Parathyroid adenoma (tissue), 2 donors: Measurements from ENCODE around the gene SHF.

Experiments
- H2AFZ ChIP-seq: fragments of 300-600 bp; sonication (generic); one replicate; pipeline ENCODE4 v1.7.0; 2017; ENCODE audit warnings: antibody characterized with exemption, mild to moderate bottlenecking
- H3K27ac ChIP-seq: fragments of 300-600 bp; sonication (generic); one replicate; pipeline ENCODE4 v1.7.0; 2017
- H3K27me3 ChIP-seq: fragments of 300-600 bp; sonication (generic); one replicate; pipeline ENCODE4 v1.7.0; 2017; ENCODE audit warnings: low read length; ENCODE audit not compliant: control insufficient read depth, insufficient read depth
- H3K36me3 ChIP-seq: fragments of 300-600 bp; sonication (generic); one replicate; pipeline ENCODE4 v1.7.0; 2017; ENCODE audit warnings: low read length; ENCODE audit not compliant: control insufficient read depth, insufficient read depth
- H3K4me1 ChIP-seq: fragments of 300-600 bp; sonication (generic); one replicate; pipeline ENCODE4 v1.7.0; 2017; ENCODE audit warnings: control low read depth
- H3K4me2 ChIP-seq: fragments of 300-600 bp; sonication (generic); one replicate; pipeline ENCODE4 v1.7.0; 2017; ENCODE audit warnings: low read length
- H3K4me3 ChIP-seq: fragments of 300-600 bp; sonication (generic); one replicate; pipeline ENCODE4 v1.7.0; 2017; ENCODE audit warnings: low read depth, low read length
- H3K79me2 ChIP-seq: fragments of 300-600 bp; sonication (generic); one replicate; pipeline ENCODE4 v1.7.0; 2017; ENCODE audit warnings: control low read depth
- H3K9ac ChIP-seq: fragments of 300-600 bp; sonication (generic); one replicate; pipeline ENCODE4 v1.7.0; 2017; ENCODE audit warnings: mild to moderate bottlenecking
- H3K9me3 ChIP-seq: fragments of 300-600 bp; sonication (generic); one replicate; pipeline ENCODE4 v1.7.0; 2017; ENCODE audit warnings: low read length; ENCODE audit not compliant: control insufficient read depth
- CTCF ChIP-seq: fragments of 300-600 bp; sonication (generic); IDR thresholded peaks from one replicate; pipeline ENCODE4 v1.7.0; 2017; ENCODE audit warnings: antibody characterized with exemption, mild to moderate bottlenecking
- donor health status: primary hyperparathyroidism.

The SHF gene

GRCh38 chr15:45221967-45222366, 34.2 kb upstream of the SHF start:
- H2AFZ ChIP-seq = no peak overlapping the region
- no peak overlapping the region for H3K4me2 ChIP-seq
- H3K27ac ChIP-seq = no peak overlapping the region
- no peaks in the 10 kb centered on the region for H3K36me3 ChIP-seq
- H3K4me1 ChIP-seq = no peaks in the 10 kb centered on the region
- no peaks in the 10 kb centered on the region for H3K27me3 ChIP-seq
- H3K4me3 ChIP-seq = no peak overlapping the region
- no peak overlapping the region for H3K9ac ChIP-seq
- H3K79me2 ChIP-seq = no peaks in the 10 kb centered on the region
- no peak for TF ChIP-seq CTCF
- no peaks in the 10 kb centered on the region for H3K9me3 ChIP-seq

- TF ChIP-seq CTCF = no peak
- H3K9ac ChIP-seq = no peak overlapping the region
- H3K9me3 ChIP-seq = no peaks in the 10 kb centered on the region
Measured at GRCh38 chr15:45221053-45221599, 33.4 kb upstream of the SHF start.

GRCh38 chr15:45212493-45212892, 24.7 kb upstream of the SHF start:
- H3K4me3 ChIP-seq = no peak overlapping the region
- H3K79me2 ChIP-seq = no peaks in the 10 kb centered on the region
- no peaks in the 10 kb centered on the region for H3K27me3 ChIP-seq
- no peak overlapping the region for H2AFZ ChIP-seq
- H3K4me1 ChIP-seq = no peaks in the 10 kb centered on the region
- no peak for TF ChIP-seq CTCF
- H3K9me3 ChIP-seq = no peaks in the 10 kb centered on the region
- H3K36me3 ChIP-seq = no peaks in the 10 kb centered on the region
- no peak overlapping the region for H3K27ac ChIP-seq
- H3K4me2 ChIP-seq = no peak overlapping the region
- no peak overlapping the region for H3K9ac ChIP-seq

More at GRCh38 chr15:45221053-45221599, 33.4 kb upstream of the SHF start:
- no peaks in the 10 kb centered on the region for H3K4me1 ChIP-seq
- H2AFZ ChIP-seq = no peak overlapping the region
- no peaks in the 10 kb centered on the region for H3K36me3 ChIP-seq
- no peaks in the 10 kb centered on the region for H3K27me3 ChIP-seq
- H3K27ac ChIP-seq = no peak overlapping the region
- no peak overlapping the region for H3K4me3 ChIP-seq
- no peak overlapping the region for H3K4me2 ChIP-seq
- H3K79me2 ChIP-seq = no peaks in the 10 kb centered on the region

- Histone ChIP-seq H3K9me3 (no peaks in the 10 kb centered on the region), H3K79me2 (no peaks in the 10 kb centered on the region)
Measured at GRCh38 chr15:45205192-45205591, 17.4 kb upstream of the SHF start.

More at GRCh38 chr15:45205192-45205591, 17.4 kb upstream of the SHF start:
- Histone ChIP-seq H3K4me3 (no peak overlapping the region), H2AFZ (no peak overlapping the region), H3K9ac (no peak overlapping the region), H3K4me1 (no peaks in the 10 kb centered on the region), H3K36me3 (no peaks in the 10 kb centered on the region), H3K27ac (no peak overlapping the region), H3K4me2 (no peak overlapping the region), H3K27me3 (no peaks in the 10 kb centered on the region)
- peak; percentile 59 for TF ChIP-seq CTCF
